MCF 10A (cell line): ENCODE data around the gene CCT3. TPM values are rescaled to one million over a fixed set of nuclear protein-coding genes. Genes with fewer than 3 reads are reported as not detected.
"Not testable (repeated sequence)": the region's sequence is repeated elsewhere in the genome, so short reads cannot be mapped to it uniquely, and the experiment has no call there.

Experiments used
- BruUV-seq: library from RNA; stranded (reverse); fragments of 400-500 nt; replicated peaks from 2 replicates; lab custom pipeline; 2021; lab: Mats Ljungman, UMichigan
- CTCF ChIA-PET: fragments of 300-600 bp; sonication (Branson Sonifier 250); formaldehyde crosslinking; extraction: SDS; loops from one replicate; lab custom pipeline; 2021; ENCODE audit warnings: antibody characterized with exemption, inconsistent platforms; lab: Yijun Ruan, JAX
- POLR2A ChIA-PET: fragments of 300-600, 350-650 bp; sonication (Branson Sonifier 250); formaldehyde crosslinking; extraction: SDS; loops from one replicate; lab custom pipeline; 2020; ENCODE audit warnings: antibody characterized with exemption, inconsistent platforms; lab: Yijun Ruan, JAX
- DNase-seq: peaks from one replicate; pipeline ENCODE4 v3.0.0-alpha.2; 2018; ENCODE audit not compliant: unreplicated experiment
- H3K27ac Mint-ChIP-seq: one replicate; pipeline ENCODE4 v1.8.0; 2022; ENCODE audit warnings: mild to moderate bottlenecking, low read depth, mixed read lengths; ENCODE audit not compliant: unreplicated experiment
- H3K27me3 Mint-ChIP-seq: one replicate; pipeline ENCODE4 v1.8.0; 2022; ENCODE audit warnings: mixed read lengths; ENCODE audit not compliant: insufficient read depth, unreplicated experiment
- H3K36me3 Mint-ChIP-seq: one replicate; pipeline ENCODE4 v1.8.0; 2022; ENCODE audit warnings: mild to moderate bottlenecking, moderate library complexity, mixed read lengths; ENCODE audit not compliant: insufficient read depth, unreplicated experiment
- H3K4me1 Mint-ChIP-seq: one replicate; pipeline ENCODE4 v1.8.0; 2022; ENCODE audit warnings: mixed read lengths; ENCODE audit not compliant: insufficient read depth, unreplicated experiment
- H3K4me3 Mint-ChIP-seq: one replicate; pipeline ENCODE4 v1.8.0; 2022; ENCODE audit warnings: mild to moderate bottlenecking, moderate library complexity, mixed read lengths; ENCODE audit not compliant: unreplicated experiment
- H3K9me3 Mint-ChIP-seq: one replicate; pipeline ENCODE4 v1.8.0; 2022; ENCODE audit warnings: mixed read lengths; ENCODE audit not compliant: unreplicated experiment
- intact Hi-C: fragments of 100-400 bp; cut with micrococcal nuclease; formaldehyde crosslinking; loops from 2 replicates; pipeline ENCODE4 v1.14.1; 2022
- total RNA-seq: library from RNA; stranded (reverse); gene quantifications from 2 replicates; pipeline ENCODE4 v1.2.3, GENCODE V29; 2022
- TF ChIP-seq, protein P1 (sequence below): fragments of 200-600 bp; IDR thresholded peaks from one replicate; pipeline ENCODE4 v1.8.0; 2022; ENCODE audit warnings: antibody characterized with exemption, mild to moderate bottlenecking; ENCODE audit not compliant: unreplicated experiment

CCT3 gene
- total RNA-seq, 1 experiment from 2014 or later = 574 TPM

GRCh38 chr1:156358641-156359040, 20.5 kb upstream of the CCT3 start:
- no peak overlapping the region for H3K4me3 Mint-ChIP-seq
- peaks cover 52% of the 10 kb centered on the region for H3K27me3 Mint-ChIP-seq
- H3K36me3 Mint-ChIP-seq = peaks cover 6% of the 10 kb centered on the region
- H3K9me3 Mint-ChIP-seq = no peaks in the 10 kb centered on the region
- TF ChIP-seq, protein P1, sequence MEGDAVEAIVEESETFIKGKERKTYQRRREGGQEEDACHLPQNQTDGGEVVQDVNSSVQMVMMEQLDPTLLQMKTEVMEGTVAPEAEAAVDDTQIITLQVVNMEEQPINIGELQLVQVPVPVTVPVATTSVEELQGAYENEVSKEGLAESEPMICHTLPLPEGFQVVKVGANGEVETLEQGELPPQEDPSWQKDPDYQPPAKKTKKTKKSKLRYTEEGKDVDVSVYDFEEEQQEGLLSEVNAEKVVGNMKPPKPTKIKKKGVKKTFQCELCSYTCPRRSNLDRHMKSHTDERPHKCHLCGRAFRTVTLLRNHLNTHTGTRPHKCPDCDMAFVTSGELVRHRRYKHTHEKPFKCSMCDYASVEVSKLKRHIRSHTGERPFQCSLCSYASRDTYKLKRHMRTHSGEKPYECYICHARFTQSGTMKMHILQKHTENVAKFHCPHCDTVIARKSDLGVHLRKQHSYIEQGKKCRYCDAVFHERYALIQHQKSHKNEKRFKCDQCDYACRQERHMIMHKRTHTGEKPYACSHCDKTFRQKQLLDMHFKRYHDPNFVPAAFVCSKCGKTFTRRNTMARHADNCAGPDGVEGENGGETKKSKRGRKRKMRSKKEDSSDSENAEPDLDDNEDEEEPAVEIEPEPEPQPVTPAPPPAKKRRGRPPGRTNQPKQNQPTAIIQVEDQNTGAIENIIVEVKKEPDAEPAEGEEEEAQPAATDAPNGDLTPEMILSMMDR = no peak
- H3K27ac Mint-ChIP-seq = no peak overlapping the region
- H3K4me1 Mint-ChIP-seq = peaks cover 7% of the 10 kb centered on the region
- BruUV-seq = no TSS peak
- POLR2A ChIA-PET = interaction anchor here (0.7 to 1.3 kb wide), 3 partner anchors 12 to 103 kb away, joined by 3 to 6 read pairs (median 5); partner anchors contain the start of genes CCT3 and TSACC
- no peak for DNase-seq
- CTCF ChIA-PET = interaction anchor here (0.5 to 10.3 kb wide), 29 partner anchors 8 to 934 kb away, joined by 3 to 121 read pairs (median 4); partner anchors contain the start of gene RHBG
- intact Hi-C loops = no loop called here

- ChIA-PET POLR2A (no interaction called here), CTCF (interaction anchor here (0.7 to 10.3 kb wide), 19 partner anchors 9 to 269 kb away, joined by 3 to 121 read pairs (median 4); partner anchors contain the start of gene RHBG)
- no peak overlapping the region for H3K4me3 Mint-ChIP-seq
- peaks cover 6% of the 10 kb centered on the region for H3K36me3 Mint-ChIP-seq
- H3K9me3 Mint-ChIP-seq = no peaks in the 10 kb centered on the region
- no peak overlapping the region for H3K27ac Mint-ChIP-seq
- intact Hi-C loops = loop anchor here (1.0 kb wide), 1 partner anchor 87 kb away; no protein-coding TSS in a partner anchor
- TF ChIP-seq, protein P1 = no peak
- peaks cover 7% of the 10 kb centered on the region for H3K4me1 Mint-ChIP-seq
- no peak for DNase-seq
- no TSS peak for BruUV-seq
- H3K27me3 Mint-ChIP-seq = peaks cover 52% of the 10 kb centered on the region
Observed at GRCh38 chr1:156357977-156358376, 19.9 kb upstream of the CCT3 start.

DNA sequence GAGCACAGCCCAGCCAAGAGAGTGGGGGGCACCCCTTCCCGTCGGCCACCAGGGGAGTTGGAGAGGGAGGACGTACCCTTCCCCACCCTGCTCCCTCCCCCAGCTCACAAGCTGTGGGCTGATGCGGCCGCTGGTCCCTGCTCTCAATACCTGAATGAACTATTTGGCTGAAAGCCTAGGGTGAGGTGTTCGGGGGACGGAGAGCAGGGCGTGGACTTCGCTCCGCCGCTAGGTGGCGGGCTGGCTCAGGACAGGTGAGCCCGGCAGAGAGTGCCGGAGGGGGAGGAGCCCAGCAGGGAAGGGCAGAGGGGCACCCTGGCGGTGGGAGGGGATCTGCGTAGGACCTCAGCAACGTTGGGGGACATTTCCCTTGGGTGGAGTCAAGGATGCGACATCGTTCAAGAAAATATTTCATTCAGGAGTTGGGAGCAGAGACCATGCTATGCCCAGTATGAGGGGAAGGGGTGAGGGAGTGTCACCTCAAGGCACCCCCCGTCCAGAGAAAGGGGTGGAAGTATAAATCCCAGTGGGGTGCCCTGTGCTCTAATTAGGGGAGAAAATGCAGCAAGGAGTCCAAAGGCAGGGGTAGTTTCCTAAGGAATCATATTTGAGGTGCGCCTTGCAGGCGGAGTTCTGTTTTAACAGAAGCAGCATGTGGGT, 18.9 kb upstream of the CCT3 start:
- no peak overlapping the region for H3K4me3 Mint-ChIP-seq
- peak; percentile 85 for DNase-seq
- H3K4me1 Mint-ChIP-seq = peaks cover 7% of the 10 kb centered on the region
- peaks cover 6% of the 10 kb centered on the region for H3K36me3 Mint-ChIP-seq
- ChIA-PET CTCF (interaction anchor here (0.6 to 5.7 kb wide), 23 partner anchors 9 to 270 kb away, joined by 3 to 52 read pairs (median 5); no protein-coding TSS in a partner anchor), POLR2A (interaction anchor here (0.6 kb wide), 1 partner anchor 90 kb away, joined by 3 read pairs; no protein-coding TSS in a partner anchor)
- H3K9me3 Mint-ChIP-seq = no peaks in the 10 kb centered on the region
- H3K27me3 Mint-ChIP-seq = peaks cover 52% of the 10 kb centered on the region
- intact Hi-C loops = loop anchor here (1.0 kb wide), 1 partner anchor 88 kb away; no protein-coding TSS in a partner anchor
- TF ChIP-seq, protein P1 = peak; percentile 98
- BruUV-seq = no TSS peak
- no peak overlapping the region for H3K27ac Mint-ChIP-seq

DNA sequence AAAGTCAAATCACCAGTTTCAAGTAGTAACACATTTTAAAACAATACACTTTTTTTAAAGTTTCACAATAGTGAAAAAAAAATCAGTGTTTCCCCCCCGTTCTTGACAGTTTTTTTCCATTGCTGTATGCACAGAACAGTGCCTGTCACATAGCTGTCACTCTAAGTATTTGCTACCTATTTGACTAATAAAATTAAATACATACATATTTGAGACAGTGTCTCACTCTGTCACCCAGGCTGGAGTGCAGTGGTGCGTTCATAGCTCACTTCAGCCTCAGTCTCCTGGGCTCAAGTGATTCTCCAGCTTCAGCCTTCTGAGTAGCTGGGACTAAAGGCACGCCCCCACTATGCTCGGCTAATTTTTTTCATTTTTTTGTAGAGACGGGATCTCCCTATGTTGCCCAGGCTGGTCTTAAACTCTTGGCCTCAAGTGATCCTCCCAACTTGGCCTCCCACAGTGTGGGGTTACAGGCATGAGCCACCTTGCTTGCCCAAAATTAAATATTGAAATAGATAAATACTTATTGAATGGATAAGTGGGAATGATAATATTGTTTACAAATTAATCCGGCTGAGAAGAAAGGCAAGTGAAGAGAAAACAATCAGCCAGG, 18.3 kb upstream of the CCT3 start:
- intact Hi-C loops = no loop called here
- Mint-ChIP-seq H3K36me3 (peaks cover 6% of the 10 kb centered on the region), H3K27ac (no peak overlapping the region), H3K27me3 (peaks cover 52% of the 10 kb centered on the region), H3K4me1 (peaks cover 7% of the 10 kb centered on the region), H3K4me3 (no peak overlapping the region), H3K9me3 (no peaks in the 10 kb centered on the region)
- ChIA-PET CTCF (interaction anchor here (0.6 to 5.7 kb wide), 23 partner anchors 8 to 271 kb away, joined by 3 to 50 read pairs (median 4); no protein-coding TSS in a partner anchor), POLR2A (interaction anchor here (0.6 kb wide), 2 partner anchors 73 to 91 kb away, joined by 3 read pairs; no protein-coding TSS in a partner anchor)
- no TSS peak for BruUV-seq
- no peak for DNase-seq
- TF ChIP-seq, protein P1 = no peak

- H3K4me3 Mint-ChIP-seq, H3K27ac Mint-ChIP-seq, H3K36me3 Mint-ChIP-seq, BruUV-seq, intact Hi-C loops, H3K4me1 Mint-ChIP-seq, H3K9me3 Mint-ChIP-seq, DNase-seq: not testable (repeated sequence)
- CTCF ChIA-PET = interaction anchor here (0.6 to 5.7 kb wide), 10 partner anchors 12 to 306 kb away, joined by 3 to 50 read pairs (median 4); no protein-coding TSS in a partner anchor
- POLR2A ChIA-PET = interaction anchor here (0.5 to 1.1 kb wide), 3 partner anchors 9 to 375 kb away, joined by 3 to 4 read pairs (median 3); no protein-coding TSS in a partner anchor
- H3K27me3 Mint-ChIP-seq = peaks cover 22% of the 10 kb centered on the region
Observed at GRCh38 chr1:156352481-156352880, 14.4 kb upstream of the CCT3 start.
